ENCODE measurements around the gene BIRC5.
"Not testable (repeated sequence)": the region's sequence is repeated elsewhere in the genome, so short reads cannot be mapped to it uniquely, and the experiment has no call there.

BIRC5 gene

GRCh38 chr17:78214016-78214705 lies at the start of gene BIRC5:
TSS of gene BIRC5 (plus strand) at chr17:78214253. CDS start at chr17:78214317, 64 bp downstream.
- DNase-seq (ENCODE audit: low read depth in 2 of 2), result peak; percentile 79 to 83

GRCh38 chr17:78164748-78165607 lies 49.1 kb upstream of the BIRC5 start:
- no peak for DNase-seq (ENCODE audit: low read depth in 2 of 2)

- DNase-seq (ENCODE audit: low read depth in 2 of 2), result no peak
These were observed 47.6 kb upstream of the BIRC5 start for GRCh38 chr17:78166416-78166815.

- DNase-seq (ENCODE audit: low read depth in 2 of 2), result peak; percentile 67 to 68
These were observed 45.7 kb upstream of the BIRC5 start, which contains the start of gene SYNGR2 for GRCh38 chr17:78168242-78168902. TSS of gene SYNGR2 (plus strand) at chr17:78168581. CDS start at chr17:78168617, 36 bp downstream.

- DNase-seq (ENCODE audit: low read depth in 2 of 2), result no peak
These were observed 44.9 kb upstream of the BIRC5 start for GRCh38 chr17:78168903-78169793.

- no peak for DNase-seq (ENCODE audit: low read depth in 2 of 2)
These were observed 43.1 kb upstream of the BIRC5 start for GRCh38 chr17:78170692-78171590.

GRCh38 chr17:78171591-78172248 lies 42.3 kb upstream of the BIRC5 start:
- not testable (repeated sequence) for DNase-seq (ENCODE audit: low read depth in 2 of 2)

GRCh38 chr17:78172249-78173051 lies 41.6 kb upstream of the BIRC5 start:
- no peak for DNase-seq (ENCODE audit: low read depth in 2 of 2)

GRCh38 chr17:78173097-78173715 lies 40.8 kb upstream of the BIRC5 start:
- no peak for DNase-seq (ENCODE audit: low read depth in 2 of 2)

- no peak for DNase-seq (ENCODE audit: low read depth in 2 of 2)
These were observed 39.6 kb upstream of the BIRC5 start for GRCh38 chr17:78174346-78174869.

- no peak for DNase-seq (ENCODE audit: low read depth in 2 of 2)
These were observed 39.0 kb upstream of the BIRC5 start for GRCh38 chr17:78174870-78175642.

- no peak for DNase-seq (ENCODE audit: low read depth in 2 of 2)
These were observed 38.4 kb upstream of the BIRC5 start for GRCh38 chr17:78175643-78175981.

GRCh38 chr17:78176548-78177025 lies 37.5 kb upstream of the BIRC5 start:
- peak; percentile 52 to 62 for DNase-seq (ENCODE audit: low read depth in 2 of 2)

GRCh38 chr17:78179372-78179771 lies 34.7 kb upstream of the BIRC5 start:
- no peak for DNase-seq (ENCODE audit: low read depth in 2 of 2)

GRCh38 chr17:78180083-78180482 lies 34.0 kb upstream of the BIRC5 start:
- DNase-seq (ENCODE audit: low read depth in 2 of 2), result no peak

GRCh38 chr17:78180508-78180907 lies 33.5 kb upstream of the BIRC5 start:
- no peak for DNase-seq (ENCODE audit: low read depth in 2 of 2)

- no peak for DNase-seq (ENCODE audit: low read depth in 2 of 2)
These were observed 31.5 kb upstream of the BIRC5 start for GRCh38 chr17:78182504-78182903.
